Sigmoid colon (tissue), 7 donors: ENCODE data around the gene FUT7. TPM values are rescaled to one million over a fixed set of nuclear protein-coding genes. Genes with fewer than 3 reads are reported as not detected.

Experiments used
- DNase-seq: peaks from one replicate; pipeline ENCODE4 v3.0.0-alpha.2; 2019
- H3K27ac ChIP-seq, 4 donors: fragments of 200-600 bp; sonication (generic); one replicate each; pipeline ENCODE4 v1.5.1; 2016 to 2019; ENCODE audit warnings: mild to moderate bottlenecking in 1 of 4
- H3K27me3 ChIP-seq, 3 donors: fragments of 200-600 bp; sonication (generic); one replicate each; pipeline ENCODE4 v1.5.1; 2019; ENCODE audit warnings: mild to moderate bottlenecking in 1 of 3
- H3K36me3 ChIP-seq, 4 donors: fragments of 200-600 bp; sonication (generic); one replicate each; pipeline ENCODE4 v1.5.1; 2016 to 2019
- H3K4me1 ChIP-seq, 4 donors: fragments of 200-600 bp; sonication (generic); one replicate each; pipeline ENCODE4 v1.5.1; 2017 to 2019
- H3K4me3 ChIP-seq, 4 donors: fragments of 200-600 bp; sonication (generic); one replicate each; pipeline ENCODE4 v1.5.1; 2017 to 2019; ENCODE audit warnings: mild to moderate bottlenecking in 2 of 4, moderate library complexity in 1 of 4
- H3K9me3 ChIP-seq, 4 donors: fragments of 200-600 bp in 3 of 4; sonication (generic) in 3 of 4; one replicate each; pipeline versions ENCODE4 v1.5.1 to v1.6.1; 2013 to 2019
- CTCF ChIP-seq, 4 experiments: fragments of 450-650 bp in 3 of 4; fragments of 200-600 bp in 1 of 4; IDR thresholded peaks; one replicate each; pipeline ENCODE4 v1.5.1; 2016 to 2019; ENCODE audit warnings: antibody characterized with exemption in 4 of 4, mild to moderate bottlenecking in 3 of 4, moderate library complexity in 2 of 4
- EP300 ChIP-seq, 4 donors: sonication (generic); formaldehyde crosslinking; IDR thresholded peaks; one replicate each; pipeline ENCODE4 v1.6.1; 2017; ENCODE audit warnings: antibody characterized with exemption in 4 of 4
- POLR2A ChIP-seq, 2 donors: fragments of 450-650 bp; IDR thresholded peaks; one replicate each; pipeline ENCODE4 v1.6.1; 2016; ENCODE audit warnings: antibody characterized with exemption in 2 of 2, mild to moderate bottlenecking in 2 of 2, moderate library complexity in 2 of 2
- POLR2AphosphoS5 ChIP-seq, 4 donors: sonication (generic); formaldehyde crosslinking; IDR thresholded peaks; one replicate each; pipeline ENCODE4 v1.6.1; 2017; ENCODE audit warnings: antibody characterized with exemption in 4 of 4
- WGBS, 2 donors: extraction: QIAGEN DNeasy Blood & Tissue Kit; methylation state at CpG; one replicate each; pipeline ENCODE4 v1.1.7; 2013; 5-methylcytosine and 5-hydroxymethylcytosine counted together
- intact Hi-C: fragments of 100-400 bp; cut with DNase I; formaldehyde crosslinking; loops from one replicate; pipeline ENCODE4 v1.15.1; 2023
- polyA plus RNA-seq, 3 donors: library from polyadenylated mRNA; stranded (reverse); fragments of 200-250 nt; gene quantifications; one replicate each; pipeline ENCODE4 v1.2.3, GENCODE V29; 2013
- total RNA-seq, 4 donors: library from RNA; depleted of rRNA; stranded (reverse); fragments of >200 nt; gene quantifications; one replicate each; pipeline ENCODE4 v1.1.0, GENCODE V29; 2016
- donor health status: healthy with polysubstance abuse.
- donor health status: Bipolar disorder and iron deficiency.
- donor health status: healthy.

Gene FUT7
- total and polyA plus RNA-seq, 7 donors, result 0.36 to 1.3 (median 0.84) TPM; not detected in 3

GRCh38 chr9:137030538-137031527 is 1.1 kb downstream of the FUT7 start:
- Histone ChIP-seq H3K27ac (no peak overlapping the region), H3K9me3 (no peaks in the 10 kb centered on the region), H3K4me1 (peaks cover 0 to 43% (median 43%) of the 10 kb centered on the region in 4 donors), H3K36me3 (no peaks in the 10 kb centered on the region), H3K4me3 (no peak overlapping the region), H3K27me3 (peaks cover 0 to 9% (median 0%) of the 10 kb centered on the region in 3 donors)
- intact Hi-C loops, result loop anchor here (10.0 kb wide), 1 partner anchor 186 kb away; the partner anchor contains the start of genes AJM1 and PHPT1
- no peak for DNase-seq
- TF ChIP-seq CTCF (IDR thresholded peaks at IDR 0.05), result no peak
- TF ChIP-seq POLR2AphosphoS5 (IDR thresholded peaks at IDR 0.05), result no peak
- TF ChIP-seq EP300 (IDR thresholded peaks at IDR 0.05), result no peak
- no peak for TF ChIP-seq POLR2A (IDR thresholded peaks at IDR 0.05)
- WGBS, 2 donors, result 68 to 73% methylated on average over 65 of the region's 65 CpGs

GRCh38 chr9:137030006-137030405 is 1.9 kb downstream of the FUT7 start:
- H3K36me3 ChIP-seq, result no peaks in the 10 kb centered on the region
- intact Hi-C loops, result loop anchor here (10.0 kb wide), 1 partner anchor 185 kb away; the partner anchor contains the start of genes AJM1 and PHPT1
- peaks cover 0 to 41% (median 38%) of the 10 kb centered on the region in 4 donors for H3K4me1 ChIP-seq
- WGBS, 2 donors, result 54 to 57% methylated on average over 15 of the region's 15 CpGs
- H3K9me3 ChIP-seq, result no peaks in the 10 kb centered on the region
- no peak overlapping the region for H3K4me3 ChIP-seq
- DNase-seq, result no peak
- peaks cover 0 to 8% (median 0%) of the 10 kb centered on the region in 3 donors for H3K27me3 ChIP-seq
- H3K27ac ChIP-seq, result no peak overlapping the region
- TF ChIP-seq EP300 (IDR thresholded peaks at IDR 0.05) (no peak), POLR2A (IDR thresholded peaks at IDR 0.05) (no peak), POLR2AphosphoS5 (IDR thresholded peaks at IDR 0.05) (no peak), CTCF (IDR thresholded peaks at IDR 0.05) (no peak)

GRCh38 chr9:137029058-137029936 is 2.6 kb downstream of the FUT7 start:
- peak overlapping the region in 2 of 4 donors; percentile 3 to 61 for H3K27ac ChIP-seq
- DNase-seq, result peak; percentile 84
- H3K9me3 ChIP-seq, result no peaks in the 10 kb centered on the region
- intact Hi-C loops, result loop anchor here (2.0 to 5.0 kb wide), 2 partner anchors 38 to 84 kb away; partner anchors contain the start of genes C8G and FBXW5
- WGBS, 2 donors, result 17 to 25% methylated on average over 19 of the region's 19 CpGs
- H3K4me1 ChIP-seq, result peaks cover 0 to 36% (median 35%) of the 10 kb centered on the region in 4 donors
- peak overlapping the region in 3 of 4 donors; percentile 59 to 67 (median 63) for H3K4me3 ChIP-seq
- H3K36me3 ChIP-seq, result no peaks in the 10 kb centered on the region
- peaks cover 0 to under 1% (median 0%) of the 10 kb centered on the region in 3 donors for H3K27me3 ChIP-seq
- TF ChIP-seq EP300 (IDR thresholded peaks at IDR 0.05) (no peak), CTCF (IDR thresholded peaks at IDR 0.05) (peak; percentile 68 to 93 (median 86)), POLR2AphosphoS5 (IDR thresholded peaks at IDR 0.05) (no peak), POLR2A (IDR thresholded peaks at IDR 0.05) (no peak)

DNA sequence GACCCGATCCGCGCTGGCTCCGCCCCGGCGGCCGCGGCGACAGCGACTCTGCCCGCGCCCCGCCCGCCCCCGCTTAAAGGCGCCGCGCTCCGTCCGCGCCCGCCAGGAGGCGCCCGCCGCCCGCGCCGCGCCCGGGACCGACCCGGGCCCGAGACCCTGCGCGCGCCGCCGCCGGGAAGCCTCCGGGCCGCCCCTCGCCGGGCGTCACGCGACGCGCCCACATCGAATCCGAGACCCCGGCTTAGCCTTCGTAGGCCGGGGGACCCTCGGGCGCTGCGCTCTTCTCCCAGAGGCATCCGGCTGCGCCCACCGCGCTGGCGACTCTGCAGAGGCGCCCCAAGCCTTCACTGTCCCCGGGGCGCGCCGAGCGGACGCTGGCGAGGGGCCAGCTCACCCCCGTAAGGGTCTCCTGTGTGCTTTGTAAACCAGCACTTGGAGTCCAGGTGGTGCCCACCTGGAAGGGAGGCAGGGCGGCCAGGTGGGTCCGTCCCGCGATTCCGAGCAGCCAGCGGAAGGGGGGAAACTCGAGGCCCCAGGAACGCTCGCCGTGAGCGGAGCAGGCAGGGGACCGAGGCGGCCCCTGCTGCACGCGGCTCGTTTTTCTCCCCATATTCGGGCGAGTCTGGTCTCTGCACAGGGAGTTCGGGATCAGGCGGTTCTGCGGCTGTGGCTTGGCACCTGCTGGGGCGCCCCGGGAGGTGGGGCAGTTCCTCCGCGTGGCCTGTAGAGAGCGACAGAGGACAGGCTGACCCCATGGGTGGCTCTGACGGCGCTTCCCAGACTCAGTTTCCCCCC is 3.4 kb downstream of the FUT7 start:
- DNase-seq, result no peak
- H3K4me1 ChIP-seq, result peaks cover 0 to 36% (median 35%) of the 10 kb centered on the region in 4 donors

More for the DNA sequence above, 3.4 kb downstream of the FUT7 start:
- Histone ChIP-seq H3K36me3 (no peaks in the 10 kb centered on the region), H3K4me3 (peak overlapping the region; percentile 44 to 67 (median 61)), H3K9me3 (no peaks in the 10 kb centered on the region), H3K27ac (peak overlapping the region; percentile 61 to 73 (median 62)), H3K27me3 (no peaks in the 10 kb centered on the region)
- no peak for TF ChIP-seq POLR2AphosphoS5 (IDR thresholded peaks at IDR 0.05)
- TF ChIP-seq CTCF (IDR thresholded peaks at IDR 0.05), result no peak
- TF ChIP-seq POLR2A (IDR thresholded peaks at IDR 0.05), result no peak
- TF ChIP-seq EP300 (IDR thresholded peaks at IDR 0.05), result no peak
- intact Hi-C loops, result loop anchor here (2.0 to 5.0 kb wide), 2 partner anchors 39 to 84 kb away; partner anchors contain the start of genes C8G and FBXW5
- WGBS, 2 donors, result 0% methylated on average over 98 of the region's 98 CpGs
